ENCODE results near the gene SLCO4A1.

SLCO4A1 gene

DNA sequence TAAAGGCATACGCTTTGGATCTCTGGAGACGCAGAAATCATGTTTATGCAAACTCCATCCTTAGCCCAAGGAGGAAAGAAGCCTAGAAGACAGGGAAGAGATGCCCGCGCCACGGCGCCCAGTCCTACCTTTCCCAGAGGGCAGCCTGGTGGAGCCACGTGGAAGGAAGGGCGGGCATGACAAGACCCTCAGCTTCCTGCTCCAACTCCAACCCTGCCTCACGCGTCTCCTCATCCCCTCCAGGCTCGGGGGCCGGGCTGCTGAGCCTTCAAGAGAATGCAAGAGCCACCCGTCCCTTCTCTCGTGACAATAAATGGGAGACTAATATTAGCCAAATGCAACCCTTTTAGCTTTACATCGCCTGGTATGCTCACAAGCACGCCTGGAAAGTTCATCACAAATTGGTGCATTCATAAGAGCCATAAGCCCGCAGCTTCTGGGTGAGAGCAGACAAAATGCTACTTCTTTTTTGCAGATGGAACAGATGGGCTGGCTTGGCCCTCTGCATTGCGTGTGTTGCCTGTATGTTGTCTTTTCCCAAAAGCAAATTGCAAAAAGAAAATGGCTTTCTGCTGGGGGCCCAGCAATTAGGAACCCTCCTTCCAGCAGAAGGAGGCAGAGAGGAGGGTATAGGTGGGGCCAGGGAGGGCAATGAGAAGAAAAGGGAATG is 58.1 kb downstream of the SLCO4A1 start:
- no peak for DNase-seq (ENCODE audit: low read depth)

DNA sequence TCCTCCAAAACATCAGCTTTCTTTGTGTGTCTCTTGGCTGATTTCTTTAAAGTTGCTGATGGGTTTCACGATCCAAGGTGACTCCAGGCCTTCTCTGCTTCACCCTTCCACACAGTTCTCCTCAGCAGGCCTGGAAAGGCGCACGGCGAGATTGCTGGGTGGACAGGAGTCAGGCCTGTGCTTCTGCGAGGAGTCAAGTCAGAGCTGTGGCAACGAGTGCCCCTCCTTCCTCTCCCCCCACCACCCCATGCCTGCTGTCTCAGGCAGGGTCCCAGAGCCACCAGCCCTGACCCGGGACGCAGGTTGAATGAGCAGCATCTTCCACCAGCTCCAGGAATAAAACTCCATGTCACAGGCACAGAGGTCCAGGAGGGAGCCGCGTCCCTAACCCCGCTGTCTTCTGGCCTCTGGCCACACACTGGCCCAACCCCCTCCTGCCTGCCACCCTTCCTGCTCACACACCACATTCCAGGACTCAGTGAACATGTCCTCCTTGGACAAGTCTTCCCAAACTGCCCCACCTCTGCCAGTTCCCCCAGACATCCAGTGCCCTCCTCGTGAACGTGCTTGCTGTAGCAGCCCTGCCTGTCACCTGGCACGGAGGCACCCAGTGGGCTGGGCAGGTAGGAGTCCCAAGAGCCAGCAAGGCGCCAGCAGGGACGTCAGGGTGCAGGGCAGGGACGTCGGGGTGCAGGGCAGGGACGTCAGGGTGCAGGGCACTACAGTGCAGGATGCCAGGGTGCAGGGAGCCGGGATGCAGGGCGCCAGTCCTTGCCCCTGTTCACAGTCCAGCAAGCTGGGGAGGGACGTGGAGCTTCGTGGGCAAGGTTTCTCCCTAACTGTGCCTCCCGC is 59.1 kb downstream of the SLCO4A1 start:
- no peak for DNase-seq (ENCODE audit: low read depth)

DNA sequence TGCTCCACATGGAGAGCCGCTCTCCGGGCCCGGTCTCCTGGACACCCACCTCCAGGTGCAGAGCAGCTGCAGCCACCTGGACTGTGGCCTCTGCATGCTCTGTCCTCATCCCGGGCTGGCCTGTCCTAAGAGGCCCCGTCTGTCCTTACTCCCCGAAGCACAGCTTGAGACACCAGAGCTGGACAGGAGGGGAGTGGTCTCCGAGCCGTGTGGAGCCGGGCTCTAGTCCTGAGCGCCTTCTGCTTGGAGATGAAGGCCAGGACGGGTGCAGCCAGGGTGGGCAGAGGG is 59.7 kb downstream of the SLCO4A1 start:
- no peak for DNase-seq (ENCODE audit: low read depth)

DNA sequence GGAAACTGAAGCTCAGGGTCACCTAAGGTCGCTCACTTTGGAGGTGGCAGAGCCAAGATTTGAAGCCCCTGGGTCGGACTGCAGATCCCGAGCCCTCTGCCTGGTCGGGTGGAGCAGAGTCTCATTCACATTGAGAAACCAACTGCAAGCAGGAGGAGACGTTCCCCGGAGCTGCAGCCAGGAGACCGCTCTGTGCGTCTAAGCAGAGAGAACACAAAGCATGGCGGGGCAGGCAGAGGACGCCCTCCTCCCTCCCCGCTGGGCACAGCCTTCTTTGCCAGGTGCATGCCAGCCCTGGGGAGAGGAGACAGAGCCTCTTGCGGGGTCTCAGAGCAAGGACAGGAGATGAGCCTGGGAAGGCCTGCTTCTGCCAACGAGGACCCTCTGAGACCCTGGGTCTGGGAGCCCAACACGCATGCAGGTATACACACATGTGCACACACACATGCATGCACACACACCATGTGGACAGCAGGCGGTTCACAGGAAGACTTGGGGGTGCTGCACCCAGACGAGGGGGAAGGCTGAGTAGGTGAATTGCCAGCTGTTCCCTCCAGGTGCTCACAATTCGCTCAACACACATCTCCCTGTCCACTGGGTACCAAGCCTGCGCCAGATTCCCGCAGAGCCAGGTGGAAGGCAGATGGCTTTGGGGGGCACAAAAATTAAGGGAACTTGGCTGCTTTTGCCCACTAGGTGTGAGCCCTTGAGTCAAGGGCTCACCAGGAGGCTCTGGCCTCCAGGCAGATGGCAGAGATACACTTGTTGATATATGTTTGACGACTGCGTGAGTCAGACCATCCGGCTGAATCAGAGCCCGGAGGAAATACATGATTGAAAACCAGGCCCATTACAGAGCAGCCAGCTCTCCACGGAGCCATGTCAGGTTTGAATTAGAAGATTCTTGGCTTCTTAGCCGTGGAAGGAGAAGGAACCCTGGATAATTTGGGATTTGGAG is 60.9 kb downstream of the SLCO4A1 start:
- peak; percentile 99 for DNase-seq (ENCODE audit: low read depth)

DNA sequence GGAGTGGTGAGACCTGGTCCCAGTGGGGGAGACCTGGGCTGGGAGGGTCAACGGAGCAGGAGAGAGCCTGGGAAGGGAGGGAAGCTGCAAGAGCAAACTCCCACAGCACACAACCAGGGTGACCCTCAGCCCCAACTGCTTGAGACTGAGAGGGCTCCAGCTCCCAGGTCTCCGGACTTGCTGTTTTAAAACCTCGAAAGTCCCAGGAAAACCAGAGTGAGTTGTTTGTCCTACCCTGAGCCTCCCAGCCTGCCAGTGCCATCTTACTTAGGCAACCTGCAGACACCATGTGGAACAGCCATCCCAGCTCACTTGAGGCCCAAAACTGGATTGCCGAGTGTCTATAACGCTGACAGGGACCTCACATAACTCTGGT is 61.5 kb downstream of the SLCO4A1 start:
- peak; percentile 60 for DNase-seq (ENCODE audit: low read depth)

DNA sequence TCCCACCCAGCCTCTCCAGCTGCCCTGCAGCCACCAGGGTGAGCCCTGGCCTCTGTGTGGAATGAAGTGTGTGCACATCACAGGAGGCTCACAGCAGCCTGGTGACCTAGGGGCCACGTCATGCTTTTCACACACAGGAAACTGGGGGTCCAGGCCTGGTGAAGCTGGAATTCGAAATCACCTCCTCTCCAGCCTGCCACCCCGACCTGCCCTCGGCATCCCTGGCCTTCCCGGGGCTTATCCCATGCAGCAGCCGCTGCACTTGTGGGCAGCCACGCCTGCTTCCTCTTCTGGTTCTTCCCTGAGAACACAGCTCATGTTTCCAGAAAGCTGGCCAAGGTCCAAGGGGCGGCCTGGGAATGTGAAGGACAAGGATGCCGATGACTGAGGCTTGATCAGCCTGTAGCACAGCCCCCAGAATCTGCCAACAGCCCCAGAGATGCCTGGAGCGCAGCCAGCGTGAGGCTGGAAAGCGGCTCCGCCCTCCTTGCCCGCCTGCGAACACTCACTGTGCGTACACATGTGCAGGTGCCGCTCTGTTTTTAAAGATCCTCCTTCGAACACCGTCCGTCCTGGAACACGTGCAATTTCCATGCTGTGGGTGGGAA is 62.1 kb downstream of the SLCO4A1 start:
- DNase-seq (ENCODE audit: low read depth): peak; percentile 98

DNA sequence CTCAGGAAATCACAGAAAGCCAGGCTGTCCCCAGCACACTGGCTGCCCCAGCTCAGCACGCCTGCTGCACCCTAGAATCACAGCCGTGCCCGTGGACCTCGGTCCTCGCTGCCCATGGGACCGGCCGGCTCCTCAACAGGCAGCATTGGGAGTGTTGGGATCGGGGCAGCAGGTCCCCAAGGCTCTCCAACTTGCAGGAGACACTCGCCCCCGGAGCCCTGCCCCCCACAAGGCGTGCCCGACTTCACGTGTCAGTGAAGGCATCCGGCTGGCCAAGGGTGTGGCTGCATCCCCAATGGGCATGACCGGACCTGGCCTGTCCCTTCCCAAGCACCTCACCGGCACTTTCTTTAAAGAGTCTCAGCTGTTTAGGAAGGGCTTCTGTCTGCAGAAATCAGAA is 63.3 kb downstream of the SLCO4A1 start:
- no peak for DNase-seq (ENCODE audit: low read depth)

DNA sequence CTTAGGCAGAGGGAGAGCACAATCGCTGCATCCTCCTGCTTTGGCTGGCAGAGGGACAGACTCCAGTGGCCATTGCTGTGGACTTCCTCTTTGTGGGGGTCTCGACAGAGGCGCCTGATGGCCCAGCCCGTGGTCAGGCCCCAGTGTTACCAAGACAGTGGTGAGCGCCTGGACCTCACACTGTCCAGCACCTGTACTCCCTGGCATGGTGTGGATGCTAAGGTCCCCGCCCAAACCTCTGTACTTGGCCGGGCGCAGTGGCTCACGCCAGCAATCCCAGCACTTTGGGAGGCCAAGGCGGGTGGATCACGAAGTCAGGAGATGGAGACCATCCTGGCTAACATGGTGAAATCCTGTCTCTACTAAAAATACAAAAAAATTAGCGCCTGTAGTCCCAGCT is 64.0 kb downstream of the SLCO4A1 start:
- no peak for DNase-seq (ENCODE audit: low read depth)

DNA sequence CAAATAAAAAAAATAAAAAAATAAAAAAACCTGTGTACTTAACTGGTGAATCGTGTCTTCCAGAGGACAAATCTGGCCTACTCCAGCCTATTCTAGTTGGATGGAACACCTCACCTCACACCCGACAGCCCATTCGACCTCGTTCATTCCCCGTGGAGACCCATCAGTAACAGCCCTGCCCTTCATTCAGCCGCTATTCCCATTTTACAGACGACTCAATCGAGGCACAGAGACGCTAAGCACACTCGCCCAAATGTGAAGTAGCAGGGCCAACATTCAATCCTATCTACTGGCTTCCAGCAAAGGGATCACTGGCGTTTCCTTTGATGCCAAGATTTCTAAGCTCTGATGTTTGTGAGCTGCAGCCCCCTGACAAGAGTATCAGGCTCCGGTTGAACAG is 64.6 kb downstream of the SLCO4A1 start:
- DNase-seq (ENCODE audit: low read depth): no peak

DNA sequence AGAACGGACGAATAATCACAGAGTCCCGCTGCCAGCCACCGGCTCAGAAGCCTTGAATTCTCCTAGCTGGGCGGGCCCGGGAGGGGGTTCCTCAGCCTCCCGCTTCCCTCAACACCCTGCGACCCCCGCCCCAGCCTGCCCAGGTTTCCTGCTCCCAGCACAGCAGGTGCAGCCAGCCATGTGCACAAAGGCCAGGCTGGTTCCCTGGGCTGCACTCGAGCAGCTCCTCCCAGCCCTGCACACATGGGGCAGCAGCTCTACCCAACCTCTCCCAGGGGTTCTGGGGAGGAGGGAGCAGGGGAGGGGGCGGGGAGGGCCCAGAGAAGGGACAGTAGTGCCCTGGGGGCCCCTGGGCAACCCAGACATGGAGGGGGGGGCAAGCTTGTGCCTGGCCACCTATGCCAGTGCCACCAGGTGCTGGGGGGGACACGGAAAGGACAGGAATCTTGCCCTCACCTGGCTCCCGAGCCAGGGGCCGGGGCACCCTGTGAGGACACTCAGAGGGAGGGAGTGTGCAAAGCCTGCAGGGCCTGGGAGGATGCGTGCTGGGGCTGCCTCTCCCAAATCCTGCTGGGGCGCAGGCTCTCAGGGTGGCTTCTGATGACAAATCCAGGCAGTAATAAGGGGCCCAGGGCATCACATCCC is 65.1 kb downstream of the SLCO4A1 start:
- DNase-seq (ENCODE audit: low read depth): no peak

DNA sequence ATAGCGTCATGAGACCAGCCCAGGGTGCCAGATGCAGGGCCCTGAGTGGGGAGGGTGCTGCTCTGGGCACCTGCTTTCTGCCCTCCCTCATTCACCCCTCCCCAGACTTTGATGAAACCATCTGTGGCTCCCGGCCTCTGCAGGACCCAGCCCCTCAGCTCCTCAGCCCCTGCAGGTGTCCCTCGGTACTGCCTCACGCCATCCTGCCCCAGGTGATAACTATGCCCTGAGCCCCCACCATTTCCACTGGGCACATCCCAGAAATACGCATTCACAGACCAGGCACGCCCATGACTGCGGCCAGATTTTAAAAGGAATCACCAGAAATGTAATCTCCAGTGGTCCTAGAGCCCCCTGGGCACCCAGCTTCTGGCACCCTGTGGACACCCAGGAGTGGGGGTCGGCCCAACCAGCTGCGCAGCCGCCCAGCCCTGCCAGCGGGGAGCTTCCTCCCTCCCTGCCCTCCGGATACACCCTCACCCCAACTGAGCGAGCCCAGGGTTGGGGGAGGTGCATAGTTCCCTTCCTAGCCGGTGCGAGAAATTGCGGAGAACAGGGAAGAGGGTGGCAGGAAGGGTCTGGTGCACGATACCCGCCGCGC is 65.7 kb downstream of the SLCO4A1 start:
- DNase-seq (ENCODE audit: low read depth): peak; percentile 51

DNA sequence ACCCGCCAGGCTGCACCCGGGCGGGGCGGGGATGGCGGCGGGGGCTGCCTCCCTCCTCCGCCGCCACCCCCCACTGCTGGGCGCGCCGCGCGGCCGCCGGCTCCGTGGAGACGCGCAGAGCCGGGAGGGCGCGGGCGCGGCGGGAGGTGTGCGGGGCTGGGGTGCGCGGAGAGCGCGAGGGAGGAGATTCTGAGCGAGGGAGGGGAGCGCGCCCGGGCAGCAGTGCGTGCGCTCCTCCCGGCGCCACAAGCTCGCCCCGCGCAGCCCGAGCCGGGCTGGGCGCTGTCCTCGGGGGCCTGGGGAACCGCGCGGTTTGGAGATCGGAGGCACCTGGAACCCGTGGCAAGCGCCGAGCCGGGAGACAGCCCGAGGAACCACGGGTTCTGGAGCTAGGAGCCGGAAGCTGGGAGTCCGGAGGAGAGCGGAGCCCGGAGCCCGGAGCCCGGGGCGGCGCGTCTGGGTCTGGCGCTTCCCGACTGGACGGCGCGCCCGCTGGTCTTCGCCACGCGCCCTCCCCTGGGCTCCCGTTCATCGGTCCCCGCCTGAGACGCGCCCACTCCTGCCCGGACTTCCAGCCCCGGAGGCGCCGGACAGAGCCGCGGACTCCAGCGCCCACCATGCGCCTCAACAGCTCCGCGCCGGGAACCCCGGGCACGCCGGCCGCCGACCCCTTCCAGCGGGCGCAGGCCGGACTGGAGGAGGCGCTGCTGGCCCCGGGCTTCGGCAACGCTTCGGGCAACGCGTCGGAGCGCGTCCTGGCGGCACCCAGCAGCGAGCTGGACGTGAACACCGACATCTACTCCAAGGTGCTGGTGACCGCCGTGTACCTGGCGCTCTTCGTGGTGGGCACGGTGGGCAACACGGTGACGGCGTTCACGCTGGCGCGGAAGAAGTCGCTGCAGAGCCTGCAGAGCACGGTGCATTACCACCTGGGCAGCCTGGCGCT is 66.6 kb downstream of the SLCO4A1 start, which contains the start of gene NTSR1:
NTSR1 (plus strand) TSS at position 246 of the 946 bp plus-strand sequence; CDS start at position 618, 372 bp downstream.
- DNase-seq (ENCODE audit: low read depth): peak; percentile 42

DNA sequence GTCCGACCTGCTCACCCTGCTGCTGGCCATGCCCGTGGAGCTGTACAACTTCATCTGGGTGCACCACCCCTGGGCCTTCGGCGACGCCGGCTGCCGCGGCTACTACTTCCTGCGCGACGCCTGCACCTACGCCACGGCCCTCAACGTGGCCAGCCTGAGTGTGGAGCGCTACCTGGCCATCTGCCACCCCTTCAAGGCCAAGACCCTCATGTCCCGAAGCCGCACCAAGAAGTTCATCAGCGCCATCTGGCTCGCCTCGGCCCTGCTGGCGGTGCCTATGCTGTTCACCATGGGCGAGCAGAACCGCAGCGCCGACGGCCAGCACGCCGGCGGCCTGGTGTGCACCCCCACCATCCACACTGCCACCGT is 67.2 kb downstream of the SLCO4A1 start:
- DNase-seq (ENCODE audit: low read depth): no peak

DNA sequence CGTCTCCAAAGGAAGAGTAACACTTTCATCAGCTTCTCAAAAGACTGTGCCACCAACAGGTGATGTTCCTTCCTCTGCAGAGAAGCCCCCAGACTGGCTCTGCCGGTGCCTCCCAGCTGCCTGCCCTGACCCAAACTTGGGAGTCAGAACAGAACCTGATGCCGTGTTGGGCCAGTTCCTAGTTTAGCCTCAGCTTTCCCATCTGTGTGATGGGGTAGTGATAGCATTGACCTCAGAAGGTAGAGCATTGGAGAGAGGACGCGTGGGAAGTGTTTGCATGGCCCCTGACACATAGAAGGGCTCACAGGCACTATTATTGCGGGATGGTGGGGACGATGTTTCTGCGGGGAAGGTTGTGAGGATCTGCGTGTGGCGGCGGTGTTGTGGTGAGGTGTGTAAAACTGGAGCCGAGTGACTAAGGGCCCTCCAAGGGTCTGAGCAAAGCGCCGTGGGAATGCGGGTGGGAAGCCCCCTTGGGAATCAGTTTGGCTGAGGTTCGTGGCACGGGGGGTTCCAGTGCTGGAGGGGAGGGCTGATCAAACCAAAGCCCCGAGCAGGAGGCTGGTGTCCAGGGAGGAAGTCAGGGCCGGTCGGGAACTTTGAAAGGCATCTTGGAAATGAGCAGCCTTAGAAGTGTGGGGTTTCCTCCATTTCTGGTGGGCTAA is 68.0 kb downstream of the SLCO4A1 start:
- DNase-seq (ENCODE audit: low read depth): no peak

DNA sequence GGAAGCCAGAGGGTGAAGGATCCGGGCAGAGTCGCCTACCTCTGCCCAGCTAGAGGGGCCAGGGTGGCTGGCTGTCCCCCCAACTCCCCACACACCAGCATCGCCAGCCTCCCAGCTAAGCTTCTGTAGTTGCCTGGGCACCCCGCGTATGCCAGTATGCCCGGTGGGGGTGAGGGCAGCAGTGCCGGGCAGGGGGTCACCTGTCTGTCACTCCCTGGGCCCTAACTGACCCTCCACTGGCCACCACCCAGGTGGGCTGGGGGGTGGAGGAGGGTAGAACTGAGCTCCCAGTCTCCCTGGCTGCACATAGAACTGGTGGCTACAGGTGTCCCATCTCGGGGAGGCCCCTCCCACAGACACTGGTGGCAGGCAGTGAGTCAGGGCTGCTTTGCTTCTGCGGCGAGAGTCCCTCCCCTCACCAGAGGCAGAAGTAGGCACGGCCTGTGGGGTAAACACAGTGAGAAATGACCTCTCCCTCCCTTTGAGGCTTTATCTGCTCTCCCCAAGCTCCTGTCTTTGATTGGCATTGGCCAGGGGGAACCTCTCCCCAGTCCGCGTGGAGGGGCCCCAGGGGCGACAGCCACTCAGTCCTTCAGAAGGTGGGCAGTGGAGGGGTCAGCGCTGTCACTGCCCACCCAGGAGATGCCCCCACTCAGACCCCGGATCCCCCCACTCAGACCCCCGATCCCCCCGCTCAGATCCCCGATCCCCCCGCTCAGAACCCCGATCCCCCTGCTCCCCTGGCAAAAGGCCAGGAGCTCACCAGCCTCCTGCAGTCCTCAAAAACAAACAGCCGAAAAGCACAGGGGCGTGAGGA is 68.8 kb downstream of the SLCO4A1 start:
- peak; percentile 66 for DNase-seq (ENCODE audit: low read depth)

DNA sequence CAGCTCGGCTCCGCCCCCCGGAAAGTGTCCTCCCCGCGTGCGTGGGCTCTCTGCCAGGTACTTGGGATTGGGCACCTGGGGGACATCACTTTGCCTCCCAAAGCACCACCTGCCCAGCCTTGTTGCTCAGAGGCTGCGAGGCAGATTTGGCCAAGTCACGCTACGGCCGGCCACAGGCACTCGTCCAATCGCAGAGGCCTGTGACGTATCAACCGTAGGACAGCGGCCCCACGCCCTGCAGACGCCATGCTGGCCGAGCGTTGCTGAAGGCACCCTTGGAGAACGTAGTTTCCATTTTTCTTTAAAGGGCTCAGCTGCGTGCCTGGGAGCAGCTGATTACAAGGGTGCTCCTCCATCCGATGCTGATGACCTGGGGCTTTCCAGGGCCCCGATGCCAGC is 69.4 kb downstream of the SLCO4A1 start:
- no peak for DNase-seq (ENCODE audit: low read depth)

DNA sequence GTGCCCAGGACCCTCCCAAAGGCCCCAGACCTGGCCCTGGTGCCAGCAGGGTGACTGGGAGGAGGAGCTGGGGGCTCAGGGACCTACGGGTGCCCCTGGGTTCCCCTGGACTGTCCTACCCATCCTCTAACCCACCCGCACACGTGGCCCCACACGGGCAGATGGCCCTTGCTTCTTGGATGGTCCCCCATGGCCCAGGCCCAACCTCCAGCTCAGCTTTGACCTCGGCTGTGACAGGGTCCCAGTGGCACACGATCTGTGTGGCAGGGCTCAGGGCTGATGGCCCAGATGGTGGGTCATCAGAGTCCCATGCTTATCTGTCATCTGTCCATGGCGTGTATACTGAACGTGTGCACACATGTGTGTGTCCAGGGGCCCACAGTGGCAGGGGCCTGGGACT is 70.3 kb downstream of the SLCO4A1 start:
- no peak for DNase-seq (ENCODE audit: low read depth)

DNA sequence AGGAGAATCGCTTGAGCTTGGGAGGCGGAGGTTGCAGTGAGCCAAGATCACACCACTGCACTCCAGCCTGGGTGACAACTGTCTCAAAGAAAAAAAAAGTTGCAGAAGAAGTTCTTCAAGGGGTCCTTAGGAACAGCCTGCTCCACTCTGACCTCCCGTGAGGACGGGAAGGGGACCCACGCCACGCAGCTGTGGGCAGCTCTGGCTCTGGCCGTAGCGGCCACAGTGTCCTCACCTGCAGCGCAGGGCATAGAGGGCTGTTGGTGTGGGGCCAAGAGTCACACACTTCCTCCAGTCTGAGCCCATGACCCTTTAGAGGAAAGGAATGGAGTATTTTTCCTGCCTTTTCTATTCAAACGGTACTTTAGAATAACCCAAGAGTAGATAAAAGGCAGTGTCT is 71.7 kb downstream of the SLCO4A1 start:
- DNase-seq (ENCODE audit: low read depth): no peak

DNA sequence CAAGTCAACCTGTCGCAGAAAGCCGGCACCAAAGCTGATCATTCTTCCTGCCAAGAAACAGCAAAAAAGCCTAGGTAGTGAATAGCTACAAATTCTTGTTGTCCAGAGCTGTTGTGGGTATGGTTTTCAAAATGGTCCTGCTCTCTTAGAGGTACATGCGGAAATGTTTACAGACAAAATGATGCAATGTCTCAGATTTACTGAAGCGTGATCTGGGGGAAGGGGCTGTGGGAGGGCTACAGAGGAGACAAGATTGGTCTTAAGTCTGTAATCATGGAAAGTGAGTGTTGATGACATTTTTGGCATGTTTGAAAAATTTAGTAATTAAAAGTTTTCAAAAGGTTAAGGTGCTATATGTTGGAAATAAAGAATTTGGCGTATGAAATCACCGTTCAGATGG is 72.5 kb downstream of the SLCO4A1 start:
- no peak for DNase-seq (ENCODE audit: low read depth)
